GM18502 (cell line): Measurements from ENCODE around the gene ARHGAP18.

Source experiments
- ATAC-seq: cut with Tn5 transposase; IDR thresholded peaks from one replicate; pipeline ENCODE4 v1.9.1; 2021; ENCODE audit warnings: mild to moderate bottlenecking; ENCODE audit not compliant: unreplicated experiment, poor library complexity

ARHGAP18 gene

GRCh38 chr6:129671442-129672340 lies 38.3 kb downstream of the ARHGAP18 start:
- ATAC-seq: peak; percentile 88

- no peak for ATAC-seq
Observed at GRCh38 chr6:129670634-129671033, 39.3 kb downstream of the ARHGAP18 start.

GRCh38 chr6:129667621-129668020 lies 42.4 kb downstream of the ARHGAP18 start:
- no peak for ATAC-seq

GRCh38 chr6:129667034-129667433 lies 42.9 kb downstream of the ARHGAP18 start:
- ATAC-seq: no peak

- no peak for ATAC-seq
Observed at GRCh38 chr6:129665555-129665954, 44.4 kb downstream of the ARHGAP18 start.

GRCh38 chr6:129663531-129663930 lies 46.4 kb downstream of the ARHGAP18 start:
- ATAC-seq: no peak

- ATAC-seq: peak; percentile 74
Observed at GRCh38 chr6:129662980-129663431, 47.0 kb downstream of the ARHGAP18 start.

- peak; percentile 75 for ATAC-seq
Observed at GRCh38 chr6:129662406-129662766, 47.6 kb downstream of the ARHGAP18 start.

- ATAC-seq: peak; percentile 36
Observed at GRCh38 chr6:129661536-129662405, 48.2 kb downstream of the ARHGAP18 start.

- ATAC-seq: no peak
Observed at GRCh38 chr6:129660346-129660676, 49.7 kb downstream of the ARHGAP18 start.

- ATAC-seq: no peak
Observed at GRCh38 chr6:129659590-129660345, 50.2 kb downstream of the ARHGAP18 start.

- ATAC-seq: no peak
Observed at GRCh38 chr6:129659167-129659566, 50.8 kb downstream of the ARHGAP18 start.

- no peak for ATAC-seq
Observed at GRCh38 chr6:129657483-129657882, 52.5 kb downstream of the ARHGAP18 start.

- ATAC-seq: no peak
Observed at GRCh38 chr6:129655334-129655733, 54.6 kb downstream of the ARHGAP18 start.

- no peak for ATAC-seq
Observed at GRCh38 chr6:129653746-129654145, 56.2 kb downstream of the ARHGAP18 start.

- ATAC-seq: no peak
Observed at GRCh38 chr6:129653229-129653628, 56.7 kb downstream of the ARHGAP18 start.

- no peak for ATAC-seq
Observed at GRCh38 chr6:129651291-129651691, 58.7 kb downstream of the ARHGAP18 start.

GRCh38 chr6:129648819-129649491 lies 61.0 kb downstream of the ARHGAP18 start:
- ATAC-seq: no peak

- ATAC-seq: peak; percentile 14
Observed at GRCh38 chr6:129647044-129647443, 62.9 kb downstream of the ARHGAP18 start.

GRCh38 chr6:129646642-129647041 lies 63.3 kb downstream of the ARHGAP18 start:
- ATAC-seq: peak; percentile 63
